Stomach (tissue), 4 donors: ENCODE measurements around the gene PGBD5.

Experiments used
- CTCF ChIP-seq, 7 experiments: fragments of 450-650 bp in 4 of 7; fragments of 200-600 bp in 3 of 7; sonication (generic) in 3 of 7; IDR thresholded peaks; one replicate each; pipeline ENCODE4 v1.5.1; 2016 to 2019; ENCODE audit warnings: antibody characterized with exemption in 7 of 7, control low read depth in 2 of 7, mild to moderate bottlenecking in 1 of 7
- EP300 ChIP-seq: sonication (generic); formaldehyde crosslinking; IDR thresholded peaks from one replicate; pipeline ENCODE4 v1.6.1; 2017; ENCODE audit warnings: antibody characterized with exemption
- POLR2A ChIP-seq, 4 donors: fragments of 450-650 bp; IDR thresholded peaks; one replicate each; pipeline ENCODE4 v1.6.1; 2016; ENCODE audit warnings: antibody characterized with exemption in 4 of 4, control low read depth in 2 of 4, mild to moderate bottlenecking in 1 of 4, moderate library complexity in 1 of 4
- POLR2AphosphoS5 ChIP-seq, 3 donors: sonication (generic); formaldehyde crosslinking; IDR thresholded peaks; one replicate each; pipeline ENCODE4 v1.6.1; 2016; ENCODE audit warnings: antibody characterized with exemption in 3 of 3

GRCh38 chr1:230356869-230357794 is 69.0 kb downstream of the PGBD5 start:
- no peak for TF ChIP-seq CTCF (IDR thresholded peaks at IDR 0.05)
- TF ChIP-seq POLR2A (IDR thresholded peaks at IDR 0.05), result no peak
- no peak for TF ChIP-seq EP300
- no peak for TF ChIP-seq POLR2AphosphoS5 (IDR thresholded peaks at IDR 0.05)
